ENCODE results near the gene HYAL4.
A peak's percentile ranks its signal among the peaks of the same experiment; 100 is the strongest.
"Not testable (repeated sequence)": the region's sequence is repeated elsewhere in the genome, so short reads cannot be mapped to it uniquely, and the experiment has no call there.

HYAL4 gene

DNA sequence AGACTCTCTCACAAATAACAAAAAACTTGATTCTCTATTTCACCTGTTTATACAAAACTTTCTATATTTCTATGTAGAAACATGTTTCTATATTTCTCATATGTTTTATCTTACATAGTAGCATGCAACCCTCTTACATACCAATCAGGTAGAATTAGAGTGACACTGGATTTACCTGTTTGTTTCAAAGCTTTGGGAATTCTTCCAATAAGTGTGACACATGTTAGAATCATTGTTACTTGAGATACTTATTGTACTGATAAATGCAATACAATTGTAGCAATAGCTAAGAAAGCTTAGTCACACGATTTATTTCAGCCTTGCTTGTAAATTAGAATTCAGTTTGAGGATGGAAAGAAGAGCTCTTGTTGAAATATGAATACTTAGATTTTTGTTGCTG, 4.9 kb downstream of the HYAL4 start:
- no peak for DNase-seq

DNA sequence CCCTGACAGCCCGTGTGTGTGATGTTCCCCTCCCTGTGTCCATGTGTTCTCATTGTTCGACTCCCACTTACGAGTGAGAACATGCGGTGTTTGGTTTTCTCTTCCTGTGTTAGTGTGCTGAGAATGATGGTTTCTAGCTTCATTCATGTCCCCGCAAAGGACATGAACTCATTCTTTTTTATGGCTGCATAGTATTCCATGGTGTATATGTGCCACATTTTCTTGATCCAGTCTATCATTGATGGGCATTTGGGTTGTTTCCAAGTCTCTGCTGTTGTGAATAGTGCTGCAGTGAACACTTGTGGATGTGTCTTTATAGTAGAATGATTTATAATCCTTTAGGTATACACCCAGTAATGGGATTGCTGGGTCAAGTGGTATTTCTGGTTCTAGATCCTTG, 6.4 kb downstream of the HYAL4 start:
- not testable (repeated sequence) for DNase-seq

DNA sequence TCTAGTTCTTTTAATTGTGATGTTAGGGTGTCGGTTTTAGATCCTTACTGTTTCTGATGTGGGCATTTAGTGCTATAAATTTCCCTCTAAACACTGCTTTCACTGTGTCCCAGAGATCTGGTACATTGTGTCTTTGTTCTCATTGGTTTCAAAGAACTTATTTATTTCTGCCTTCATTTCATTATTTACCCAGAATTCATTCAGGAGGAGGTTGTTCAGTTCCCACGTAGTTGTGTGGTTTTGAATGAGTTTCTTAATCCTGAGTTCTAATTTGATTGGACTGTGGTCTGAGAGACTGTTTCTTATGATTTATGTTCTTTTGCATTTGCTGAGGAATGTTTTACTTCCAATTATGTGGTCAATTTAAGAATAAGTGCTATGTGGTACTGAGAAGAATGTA, 9.3 kb downstream of the HYAL4 start:
- not testable (repeated sequence) for DNase-seq

DNA sequence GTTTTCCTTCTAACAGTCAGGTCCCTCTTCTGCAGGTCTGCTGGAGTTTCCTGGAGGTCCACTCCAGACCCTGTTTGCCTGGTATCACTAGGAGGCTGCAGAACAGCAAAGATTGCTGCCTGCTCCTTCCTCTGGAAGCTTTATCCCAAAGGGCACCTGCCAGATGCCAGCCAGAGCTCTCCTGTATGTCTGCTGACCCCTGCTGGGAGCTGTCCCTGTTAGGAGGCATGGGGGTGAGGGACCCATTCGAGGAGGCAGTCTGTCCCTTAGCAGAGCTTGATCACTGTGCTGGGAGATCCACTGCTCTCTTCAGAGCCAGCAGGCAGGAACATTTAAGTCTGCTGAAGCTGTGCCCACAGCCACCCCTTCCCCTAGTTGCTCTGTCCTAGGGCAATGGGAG, 11.5 kb downstream of the HYAL4 start:
- DNase-seq: not testable (repeated sequence)

DNA sequence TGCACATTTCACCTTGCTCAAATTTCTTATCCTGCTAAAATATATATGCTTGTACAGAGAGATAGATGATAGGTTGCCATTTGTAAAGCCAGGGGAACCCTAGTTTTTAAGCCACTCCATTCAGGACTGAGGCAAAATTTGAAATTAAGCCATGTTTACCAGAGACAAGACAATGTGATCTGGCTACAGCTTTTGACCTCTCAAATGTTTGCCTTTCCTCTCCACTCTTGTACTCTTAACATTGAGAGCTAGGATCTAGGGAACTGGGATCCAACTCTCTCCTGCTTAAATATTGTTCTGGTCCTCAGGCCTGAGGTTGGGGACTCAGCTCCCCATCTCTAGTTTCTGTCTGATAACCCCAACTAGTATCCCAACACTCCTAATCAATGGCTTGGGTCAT, 15.9 kb downstream of the HYAL4 start:
- no peak for DNase-seq

DNA sequence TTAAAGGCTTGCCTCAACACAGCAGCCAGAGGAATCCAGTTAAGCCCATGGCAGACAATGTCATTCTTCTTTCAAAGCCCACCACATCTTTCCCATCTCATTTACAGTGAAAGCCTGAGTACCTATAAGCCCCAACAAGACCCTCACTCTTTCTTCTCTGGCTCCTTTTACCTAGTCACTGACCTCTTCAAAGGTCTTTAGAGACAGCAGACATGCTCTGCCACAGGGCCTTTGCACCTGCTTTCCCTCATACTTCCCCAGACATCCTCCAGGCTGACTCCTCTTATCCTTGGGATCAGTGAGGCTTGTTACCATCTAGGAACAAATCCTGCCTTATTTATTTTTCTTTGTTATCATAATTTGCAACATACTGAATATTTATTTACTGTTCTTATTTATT, 17.8 kb downstream of the HYAL4 start:
- DNase-seq: no peak

DNA sequence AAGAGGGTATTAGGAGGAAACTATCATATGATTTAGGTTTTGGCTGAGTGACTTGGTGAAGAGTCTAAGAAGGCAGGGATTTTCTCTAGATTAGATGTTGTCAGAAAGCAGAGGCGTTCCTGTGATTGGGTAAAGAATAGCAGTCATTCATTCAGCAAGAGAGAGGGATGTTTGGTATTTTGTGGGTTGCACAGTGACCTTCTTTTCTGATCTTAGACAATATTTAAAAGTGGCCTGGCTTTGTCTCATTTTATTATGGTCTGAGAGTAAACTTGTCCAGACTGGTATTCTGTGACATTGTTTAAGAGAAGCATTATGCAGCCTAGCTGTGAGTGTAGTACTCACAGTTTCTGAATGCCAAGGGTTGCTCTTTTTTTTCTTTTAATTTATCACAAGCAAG, 18.5 kb downstream of the HYAL4 start:
- DNase-seq: no peak

DNA sequence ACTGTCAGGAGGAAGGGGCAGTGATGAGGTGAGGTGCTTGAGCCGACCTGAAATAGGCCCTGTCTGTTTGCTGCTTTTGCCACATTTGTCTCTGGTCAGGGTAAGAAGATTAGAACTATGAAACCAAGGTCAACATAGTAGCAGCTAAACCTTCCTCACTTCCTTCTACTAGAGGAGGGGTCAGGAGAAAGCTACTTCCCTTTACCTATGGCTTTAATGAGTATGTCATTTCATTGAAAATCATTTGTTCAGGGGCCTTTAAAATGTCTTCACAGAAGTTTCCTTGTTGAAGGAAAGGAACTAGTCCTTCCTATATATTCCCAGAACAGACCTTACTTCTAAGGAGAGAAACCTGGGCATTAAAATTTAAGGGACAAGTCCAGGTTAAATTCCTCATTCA, 19.0 kb downstream of the HYAL4 start:
- no peak for DNase-seq

DNA sequence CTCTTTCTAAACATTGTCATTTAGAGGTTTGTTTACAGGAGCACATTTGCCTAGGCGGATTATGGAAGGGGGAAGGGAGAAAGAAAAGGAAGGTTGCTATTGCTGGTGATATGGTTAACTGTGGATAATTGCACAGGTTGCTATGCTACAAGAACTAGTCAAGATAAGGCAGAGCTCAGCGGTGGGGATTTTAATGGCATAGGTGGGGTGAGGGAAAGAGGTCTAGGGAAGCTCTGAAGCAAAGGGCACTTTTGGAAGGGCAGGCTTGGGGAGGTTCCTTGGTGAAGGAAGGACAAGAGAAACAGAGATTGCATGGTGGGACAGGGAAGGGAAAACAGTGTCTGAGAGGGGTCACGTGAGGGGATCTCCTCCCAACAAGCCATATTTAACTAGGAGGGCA, 19.5 kb downstream of the HYAL4 start:
- no peak for DNase-seq

DNA sequence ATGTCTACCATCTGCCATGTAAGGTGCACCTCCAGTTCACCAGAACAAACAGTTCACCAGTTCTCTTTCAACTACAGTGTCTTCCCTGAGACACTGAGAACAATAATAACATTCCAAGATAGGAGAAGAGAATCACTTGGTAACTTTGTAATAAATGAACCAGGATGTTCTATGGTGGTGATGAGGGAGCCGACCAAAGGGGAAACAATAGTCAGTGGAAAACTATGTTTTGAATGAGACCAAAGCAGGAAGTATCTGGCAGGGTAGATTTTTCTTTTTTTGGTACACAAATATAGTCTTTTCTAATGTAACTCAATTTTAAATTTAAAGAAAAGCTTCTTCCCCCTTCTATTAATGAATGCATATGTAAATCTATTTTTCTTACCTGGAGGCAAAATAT, 20.0 kb downstream of the HYAL4 start:
- no peak for DNase-seq

DNA sequence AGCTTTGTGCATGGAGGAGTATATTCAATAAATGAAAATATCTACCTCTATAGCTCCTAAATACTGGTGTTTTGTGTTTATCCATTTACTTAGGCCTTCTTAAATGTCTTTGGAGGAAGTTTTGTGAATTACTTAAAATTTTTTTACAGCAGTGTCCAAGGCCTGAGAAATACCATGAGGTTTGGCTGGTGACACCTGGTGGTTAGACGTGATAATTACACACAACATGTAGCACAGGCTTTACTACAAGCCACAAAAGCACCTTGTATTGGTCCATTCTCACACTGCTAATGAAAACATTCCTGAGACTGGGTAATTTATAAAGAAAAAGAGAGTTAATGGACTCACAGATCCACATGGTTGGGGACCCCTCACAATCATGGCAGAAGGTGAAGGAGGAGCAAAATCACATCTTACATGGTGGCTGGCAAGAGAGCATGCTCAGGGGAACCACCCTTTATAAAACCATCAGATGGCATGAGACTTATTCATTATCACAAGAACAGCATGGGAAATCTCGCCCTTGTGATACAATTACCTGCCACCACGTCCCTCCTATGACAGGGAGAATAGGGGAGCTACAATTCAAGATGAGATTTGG, 20.6 kb downstream of the HYAL4 start:
- peak; percentile 5 to 10 for DNase-seq

DNA sequence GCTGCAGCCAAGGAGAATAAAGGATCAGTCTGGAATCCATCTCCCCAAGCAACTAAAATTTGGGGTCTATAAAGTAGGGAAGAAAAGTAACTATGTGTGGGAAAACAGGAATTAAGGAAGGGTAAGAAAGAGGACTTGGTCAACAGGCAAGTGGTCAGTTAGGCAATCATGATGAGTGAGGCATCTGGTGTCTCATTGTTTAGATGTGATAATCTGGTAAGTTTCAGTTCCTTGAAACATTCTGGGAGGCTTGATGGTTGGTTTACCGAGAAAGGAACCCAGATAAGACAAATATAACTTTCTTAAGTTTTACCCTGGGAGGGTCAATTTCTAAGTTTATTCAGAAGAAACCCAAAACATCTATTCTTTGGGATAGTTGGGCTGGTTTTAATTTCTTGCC, 22.3 kb downstream of the HYAL4 start:
- no peak for DNase-seq

DNA sequence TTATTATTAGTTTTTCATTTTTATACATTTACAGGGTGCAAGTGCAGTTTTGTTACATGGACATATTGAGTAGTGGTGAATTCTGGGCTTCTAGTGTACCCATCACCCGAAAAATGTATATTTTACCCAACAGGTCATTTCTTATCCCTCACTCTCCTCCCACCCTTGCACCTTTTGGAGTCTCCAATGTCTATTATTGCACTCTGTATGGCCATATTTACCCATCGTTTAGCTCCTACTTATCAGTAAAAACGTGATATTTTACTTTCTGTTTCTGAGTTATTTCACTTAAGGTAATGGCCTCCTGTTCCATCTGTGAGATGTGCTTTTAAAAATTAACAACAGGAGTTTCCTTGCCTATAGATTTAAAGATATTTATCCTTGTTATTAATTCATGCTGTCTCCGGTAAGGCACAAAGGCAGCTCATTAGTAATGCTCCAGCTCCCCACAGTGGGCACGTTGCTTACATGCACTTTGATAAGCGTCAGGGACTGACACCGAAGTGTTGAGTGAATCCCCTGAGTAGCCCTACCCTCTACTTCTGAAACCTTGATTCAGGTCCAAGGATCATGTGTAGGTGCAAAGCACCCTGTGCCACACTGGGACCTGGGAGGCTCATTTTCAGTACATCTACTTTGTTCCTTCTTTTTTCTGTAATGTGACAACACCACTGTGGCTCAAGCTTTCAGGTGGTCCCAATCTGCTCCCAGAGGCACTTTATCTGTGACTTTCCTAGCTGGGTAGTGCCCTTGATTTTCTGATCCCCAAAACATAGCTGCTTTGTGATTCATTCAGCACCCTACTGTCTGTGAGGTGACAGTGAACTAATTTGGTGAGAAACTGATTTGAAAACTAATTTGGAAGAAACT, 27.3 kb downstream of the HYAL4 start:
- peak in 1 of 2 experiments; percentile 3 for DNase-seq

DNA sequence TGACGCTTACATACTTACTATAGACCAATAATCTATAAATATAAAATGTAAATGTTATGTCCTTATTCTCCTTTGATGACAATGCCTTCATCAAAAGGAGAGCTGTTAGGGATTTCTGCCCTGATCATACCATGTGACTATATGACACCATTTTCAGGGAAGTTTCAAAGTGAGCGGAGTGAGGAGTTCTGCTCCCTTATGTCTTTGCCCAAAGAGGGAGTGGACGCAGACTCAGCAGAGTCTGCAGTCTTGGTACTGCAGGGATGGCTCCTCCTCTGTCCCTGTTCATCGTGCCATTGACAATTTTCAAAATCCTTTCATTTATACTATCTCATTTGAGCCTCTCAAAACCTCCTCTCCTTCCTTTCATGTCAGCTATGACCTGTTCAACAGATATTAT, 27.9 kb downstream of the HYAL4 start:
- no peak for DNase-seq

DNA sequence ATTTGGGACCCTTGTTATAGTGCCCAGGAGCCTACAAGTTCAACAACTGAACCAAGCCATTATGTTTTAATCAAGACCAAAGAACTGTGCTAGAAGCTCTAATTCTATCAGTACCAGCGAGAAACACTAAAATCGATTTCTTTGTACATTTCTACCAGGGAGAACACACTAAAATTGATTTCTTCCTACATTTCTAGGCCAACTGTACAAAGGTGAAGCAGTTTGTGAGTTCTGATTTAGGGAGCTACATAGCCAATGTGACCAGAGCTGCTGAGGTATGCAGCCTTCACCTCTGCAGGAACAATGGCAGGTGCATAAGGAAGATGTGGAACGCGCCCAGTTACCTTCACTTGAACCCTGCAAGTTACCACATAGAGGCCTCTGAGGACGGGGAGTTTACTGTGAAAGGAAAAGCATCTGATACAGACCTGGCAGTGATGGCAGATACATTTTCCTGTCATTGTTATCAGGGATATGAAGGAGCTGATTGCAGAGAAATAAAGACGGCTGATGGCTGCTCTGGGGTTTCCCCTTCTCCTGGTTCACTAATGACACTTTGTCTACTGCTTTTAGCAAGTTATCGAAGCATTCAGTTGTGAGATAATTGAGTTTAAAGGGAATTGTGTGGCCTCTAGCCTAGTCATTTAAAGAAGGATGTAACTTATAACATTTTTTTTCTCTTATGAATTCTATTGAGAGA, 31.7 kb downstream of the HYAL4 start:
- DNase-seq: no peak

DNA sequence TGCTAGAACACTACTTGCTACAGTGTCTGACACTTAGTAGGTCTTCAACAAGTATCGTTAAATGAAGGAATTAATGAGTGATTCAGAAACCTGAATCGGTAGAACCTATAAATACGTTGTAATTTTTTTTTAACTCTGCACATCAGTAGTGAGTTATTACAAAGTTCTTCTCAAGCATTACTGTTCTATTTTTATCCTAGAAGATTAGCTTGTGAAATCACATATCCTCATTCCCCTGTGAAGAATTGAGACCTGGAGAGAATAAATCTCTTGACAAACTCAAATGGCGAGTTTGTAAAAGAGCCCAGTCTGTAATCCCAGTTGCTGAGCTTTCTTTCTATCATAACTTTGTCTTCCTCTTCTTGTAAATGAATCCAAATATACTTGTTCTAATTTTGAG, 34.7 kb downstream of the HYAL4 start:
- no peak for DNase-seq

DNA sequence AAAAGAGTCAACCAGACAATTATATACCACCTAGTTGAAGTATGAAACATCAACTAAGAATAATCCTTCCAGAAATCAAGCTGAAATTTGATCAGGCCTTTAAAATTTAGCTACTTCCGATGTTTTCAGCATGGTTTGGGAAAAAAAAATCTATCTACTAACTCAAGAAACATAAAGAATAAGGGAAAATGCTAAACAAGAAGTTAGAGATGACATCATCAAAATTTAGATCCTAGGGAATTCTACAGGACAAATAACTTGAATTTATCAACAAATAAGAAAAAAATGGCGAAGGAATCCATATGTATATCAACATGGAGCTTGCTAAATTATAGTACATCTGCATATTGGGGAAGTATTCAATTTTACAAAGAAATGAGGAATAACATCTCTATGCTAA, 36.3 kb downstream of the HYAL4 start:
- DNase-seq: no peak

DNA sequence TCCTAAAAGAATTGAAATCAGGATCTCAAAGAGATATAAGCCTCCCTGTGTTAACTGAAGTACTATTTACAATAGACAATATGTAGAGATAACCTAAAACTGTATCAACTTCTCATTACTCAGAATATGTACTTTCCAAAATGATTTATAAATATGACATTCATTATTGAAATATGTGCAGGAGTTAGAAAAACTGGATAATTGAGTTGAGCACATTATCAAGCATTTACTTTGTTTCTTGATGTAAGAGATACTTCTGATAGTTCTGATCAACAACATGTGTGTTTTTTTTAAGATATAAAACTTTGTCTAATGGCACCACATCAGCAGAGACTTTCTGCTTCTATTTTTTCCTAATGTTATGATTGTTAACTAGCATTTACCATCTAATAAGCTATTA, 38.2 kb downstream of the HYAL4 start:
- DNase-seq: no peak

DNA sequence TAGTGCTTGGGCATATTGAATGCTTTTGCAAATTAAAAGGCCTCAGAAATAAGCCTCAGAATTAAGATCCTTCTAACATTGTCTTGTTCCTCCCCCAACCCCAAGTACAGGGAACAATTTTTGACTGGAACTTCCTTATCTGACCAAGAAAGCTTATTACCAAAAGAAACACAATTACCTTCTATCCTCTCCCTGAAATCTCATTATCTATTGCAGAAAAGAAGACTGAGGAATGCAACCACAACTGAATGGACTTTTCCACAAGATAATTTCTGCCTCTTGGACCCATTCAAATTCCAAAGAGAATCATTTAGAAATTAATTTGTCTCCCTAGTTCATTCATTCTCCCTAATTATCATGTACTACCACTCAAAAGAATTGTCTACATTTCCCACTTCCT, 43.2 kb downstream of the HYAL4 start:
- DNase-seq: no peak

DNA sequence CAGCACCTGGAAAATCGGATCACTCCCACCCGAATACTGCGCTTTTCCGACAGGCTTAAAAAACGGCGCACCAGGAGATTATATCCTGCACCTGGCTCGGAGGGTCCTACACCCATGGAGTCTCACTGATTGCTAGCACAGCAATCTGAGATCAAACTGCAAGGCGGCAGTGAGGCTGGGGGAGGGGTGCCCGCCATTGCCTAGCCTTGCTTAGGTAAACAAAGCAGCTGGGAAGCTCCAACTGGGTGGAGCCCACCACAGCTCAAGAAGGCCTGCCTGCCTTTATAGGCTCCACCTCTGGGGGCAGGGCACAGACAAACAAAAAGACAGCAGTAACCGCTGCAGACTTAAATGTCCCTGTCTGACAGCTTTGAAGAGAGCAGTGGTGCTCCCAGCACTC, 49.8 kb downstream of the HYAL4 start:
- DNase-seq: not testable (repeated sequence)

DNA sequence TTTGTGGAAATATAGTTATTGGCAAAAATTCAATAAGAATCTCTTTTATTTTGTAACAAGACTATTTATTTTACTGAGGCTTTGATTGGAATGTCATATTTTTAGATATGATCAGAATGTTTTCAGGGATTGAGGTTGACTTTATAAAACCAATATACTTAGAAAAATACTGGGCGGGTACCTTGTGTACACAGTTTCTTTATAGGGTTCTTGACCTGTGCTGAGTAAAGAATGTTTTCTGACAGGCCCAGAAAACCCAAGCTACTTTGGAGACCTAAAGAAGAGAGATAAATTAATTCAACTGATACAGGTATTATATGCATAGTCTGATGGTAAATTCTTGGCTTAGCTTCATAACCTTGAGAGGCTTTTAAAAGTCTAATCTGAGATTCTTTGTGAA, 56.1 kb downstream of the HYAL4 start:
- no peak for DNase-seq

DNA sequence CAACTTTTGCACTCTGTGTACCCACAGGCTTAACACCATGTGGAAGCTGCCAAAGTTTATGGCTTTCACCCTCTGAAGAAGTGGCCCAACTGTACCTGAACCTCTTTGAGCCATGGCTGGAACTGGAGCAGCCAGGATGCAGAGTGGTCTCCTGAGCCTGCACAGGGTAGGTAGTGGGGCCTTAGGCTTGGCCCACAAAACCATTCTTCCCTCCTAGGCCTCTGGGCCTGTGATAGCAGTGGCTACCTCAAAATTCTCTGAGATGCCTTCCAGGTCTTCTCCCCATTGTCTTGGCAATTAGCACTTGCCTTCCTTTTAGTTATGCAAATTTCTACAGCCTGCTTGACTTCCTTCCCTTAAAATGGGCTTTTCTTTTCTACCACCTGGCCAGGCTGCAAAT, 60.7 kb downstream of the HYAL4 start:
- DNase-seq: no peak

DNA sequence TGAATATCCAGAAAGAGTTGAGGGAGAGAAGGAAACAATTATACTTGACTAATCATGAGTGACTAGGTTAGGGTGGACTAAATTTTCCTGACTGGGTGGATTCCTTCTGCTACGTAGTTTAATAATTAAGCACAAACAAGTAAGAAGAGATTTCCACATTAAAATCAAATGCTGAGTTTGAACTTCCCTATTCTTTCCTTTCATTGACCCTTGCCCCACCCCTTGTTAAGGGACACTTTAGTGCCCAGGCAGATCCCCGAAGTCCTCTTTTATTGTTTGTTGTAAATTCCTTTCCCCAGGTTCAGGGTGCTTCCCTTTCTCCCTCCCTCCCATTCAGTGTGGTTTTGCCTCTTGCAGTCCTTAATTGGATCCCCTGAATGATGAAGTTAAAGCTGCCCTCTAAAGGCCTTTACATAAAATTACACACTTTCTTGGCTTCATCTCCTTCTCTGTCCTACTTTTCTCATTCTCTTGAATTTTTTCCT, 71.3 kb downstream of the HYAL4 start:
- no peak for DNase-seq

DNA sequence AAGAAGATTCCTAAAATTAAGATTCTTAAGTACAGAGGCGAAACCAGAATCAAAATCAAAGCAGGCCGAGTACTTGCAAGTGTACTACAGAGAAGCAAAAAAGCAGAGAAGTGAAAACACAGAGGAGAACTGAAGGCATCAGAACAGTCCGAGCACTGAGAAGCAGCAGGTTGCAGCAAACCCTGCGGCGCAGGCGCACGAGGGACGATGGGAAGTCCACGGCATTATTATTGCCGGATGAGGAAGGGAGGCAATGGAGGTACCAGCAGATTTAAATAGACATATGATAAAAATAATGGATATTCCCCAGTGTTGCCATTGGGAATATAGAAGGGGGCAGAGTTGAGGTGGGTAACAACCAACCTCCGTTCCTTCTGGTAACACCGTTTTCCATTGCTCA, 72.9 kb downstream of the HYAL4 start:
- no peak for DNase-seq
